HG03139 (cell line): Measurements from ENCODE around the gene THSD7A.
"Not testable (repeated sequence)": the region's sequence is repeated elsewhere in the genome, so short reads cannot be mapped to it uniquely, and the experiment has no call there.

Experiments
- ATAC-seq: cut with Tn5 transposase; IDR thresholded peaks from one replicate; pipeline ENCODE4 v1.9.1; 2021; ENCODE audit not compliant: unreplicated experiment

Gene THSD7A

GRCh38 chr7:11524476-11525397, 307.3 kb downstream of the THSD7A start:
- ATAC-seq, result no peak

GRCh38 chr7:11521964-11522499, 310.0 kb downstream of the THSD7A start:
- ATAC-seq, result not testable (repeated sequence)

DNA sequence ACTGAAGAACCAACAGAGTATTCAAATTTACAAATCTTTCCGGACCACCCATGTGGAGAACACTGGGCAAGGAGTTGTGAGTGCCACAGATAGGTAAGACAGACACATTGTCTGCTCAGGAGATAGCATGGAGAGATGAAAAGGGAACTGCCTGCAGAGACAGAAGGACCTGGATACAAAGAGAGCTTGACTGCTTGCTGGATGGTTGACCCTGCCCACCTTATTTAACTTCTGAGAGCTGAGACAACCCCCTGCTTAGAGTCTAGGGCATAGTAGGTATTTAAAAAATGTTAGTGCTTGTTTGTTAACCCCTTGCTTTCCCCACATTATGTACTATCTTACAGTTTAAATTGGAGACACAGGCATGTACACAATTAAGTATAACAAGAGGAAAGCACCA, 314.1 kb downstream of the THSD7A start:
- ATAC-seq, result no peak

DNA sequence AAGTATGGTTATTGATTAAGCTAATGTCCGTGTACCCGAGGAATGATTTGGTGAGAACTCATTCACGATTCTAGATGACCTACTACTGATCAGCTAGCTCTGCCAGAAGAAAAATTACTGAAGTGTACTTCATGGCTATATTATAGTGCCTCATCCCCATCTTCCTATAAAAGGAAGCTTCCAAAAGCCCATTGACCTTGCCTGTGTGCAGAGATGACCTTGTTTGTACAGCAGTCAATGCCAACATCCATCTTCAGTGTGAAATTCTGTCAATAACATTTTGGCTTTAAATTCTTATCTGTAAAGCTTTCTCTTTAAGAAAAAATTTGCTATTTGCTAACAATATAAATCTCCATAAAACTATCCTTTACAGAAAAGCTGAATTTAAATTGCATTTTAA, 315.7 kb downstream of the THSD7A start:
- no peak for ATAC-seq

DNA sequence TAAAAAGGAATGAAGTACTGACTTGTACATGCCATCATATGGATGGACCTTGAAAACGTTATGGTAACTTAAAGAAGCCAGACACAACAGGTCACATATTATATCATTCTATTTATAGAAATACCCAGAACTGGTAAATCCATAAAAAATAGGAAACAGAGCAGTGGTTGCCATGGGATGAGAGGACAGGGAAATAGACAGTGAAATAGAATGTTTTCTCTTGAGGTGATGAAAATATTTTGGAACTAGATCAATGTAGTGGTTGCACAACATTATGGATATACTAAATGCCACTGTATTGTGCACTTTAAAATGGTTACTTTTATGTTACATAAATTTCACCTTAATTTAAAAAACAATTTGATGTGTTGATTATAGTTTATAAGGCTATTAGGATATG, 318.5 kb downstream of the THSD7A start:
- ATAC-seq, result no peak

DNA sequence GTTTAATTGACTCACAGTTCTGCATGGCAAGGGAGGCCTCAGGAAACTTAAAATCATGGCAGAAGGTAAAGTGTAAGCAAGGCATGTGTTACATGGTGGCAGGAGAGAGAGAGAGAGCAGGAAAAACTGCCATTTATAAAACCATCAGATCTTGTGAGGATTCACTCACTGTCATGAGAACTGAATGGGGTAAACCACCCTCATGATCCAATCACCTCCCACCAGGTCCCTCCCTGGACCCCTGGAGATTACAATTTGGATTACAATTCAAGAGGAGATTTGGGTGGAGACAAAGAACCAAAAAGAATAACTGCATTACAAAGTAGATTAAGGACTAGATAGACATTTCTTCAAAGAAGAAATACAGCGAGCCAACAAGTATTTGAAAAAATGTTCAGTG, 324.1 kb downstream of the THSD7A start:
- no peak for ATAC-seq

DNA sequence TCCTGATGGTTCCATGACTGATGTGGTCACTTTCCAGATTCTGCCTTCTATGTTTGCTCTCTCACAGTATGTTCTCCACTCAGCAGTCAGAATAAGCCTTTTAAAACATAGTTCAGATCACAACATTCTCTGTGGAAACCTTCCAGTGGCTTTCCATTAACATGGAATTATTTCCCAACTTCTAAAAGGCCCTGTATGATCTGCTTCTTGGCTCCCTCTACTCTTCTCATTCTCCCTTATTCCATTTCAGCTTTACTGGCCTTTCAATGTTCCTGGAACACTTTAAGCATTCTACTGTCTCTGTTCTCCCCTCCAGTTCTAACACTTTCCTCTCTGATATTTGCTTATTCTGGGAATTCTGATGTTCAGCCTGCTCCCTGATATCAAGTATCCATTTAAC, 325.6 kb downstream of the THSD7A start:
- no peak for ATAC-seq

DNA sequence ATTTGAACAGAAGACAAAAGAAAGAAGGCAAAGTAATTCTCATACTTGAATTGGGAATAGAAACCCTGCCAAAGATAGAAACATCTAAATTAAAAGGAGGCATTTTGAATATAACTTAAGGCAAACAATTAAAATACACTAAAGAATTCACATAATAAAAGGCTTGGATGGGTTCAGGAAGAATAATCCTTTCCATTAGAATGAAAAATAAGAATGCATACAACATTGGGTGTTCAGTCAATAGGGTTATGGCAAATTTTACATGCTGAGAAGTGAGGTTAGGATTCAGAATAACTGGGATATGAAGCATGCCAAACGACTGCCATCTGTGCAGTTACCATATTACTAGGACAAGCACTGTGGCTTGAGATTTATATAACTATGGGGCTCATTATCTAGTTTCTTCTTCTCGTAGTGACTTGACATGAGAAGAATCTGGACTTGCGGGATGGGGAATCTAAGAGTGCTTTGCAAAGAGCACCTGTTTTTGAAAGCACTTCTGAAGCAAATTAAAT, 326.5 kb downstream of the THSD7A start:
- no peak for ATAC-seq

DNA sequence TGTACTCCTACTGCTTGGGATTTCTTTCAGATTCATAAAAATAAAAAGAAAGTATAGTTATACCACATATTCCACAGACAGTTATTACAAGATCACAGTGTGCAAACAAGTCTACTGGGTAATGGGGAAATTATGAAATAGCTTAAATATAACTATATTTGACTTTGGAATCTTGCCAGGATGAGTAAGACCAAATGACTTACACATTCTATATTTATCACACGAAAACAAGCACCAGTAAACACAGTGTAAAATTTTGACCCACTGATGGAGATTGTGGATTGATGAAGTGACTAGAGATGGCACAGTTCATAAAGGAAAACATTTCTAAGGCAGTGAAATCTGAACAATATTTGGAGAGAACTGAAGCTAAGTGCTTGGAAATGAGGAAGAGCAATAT, 339.7 kb downstream of the THSD7A start:
- ATAC-seq, result no peak

DNA sequence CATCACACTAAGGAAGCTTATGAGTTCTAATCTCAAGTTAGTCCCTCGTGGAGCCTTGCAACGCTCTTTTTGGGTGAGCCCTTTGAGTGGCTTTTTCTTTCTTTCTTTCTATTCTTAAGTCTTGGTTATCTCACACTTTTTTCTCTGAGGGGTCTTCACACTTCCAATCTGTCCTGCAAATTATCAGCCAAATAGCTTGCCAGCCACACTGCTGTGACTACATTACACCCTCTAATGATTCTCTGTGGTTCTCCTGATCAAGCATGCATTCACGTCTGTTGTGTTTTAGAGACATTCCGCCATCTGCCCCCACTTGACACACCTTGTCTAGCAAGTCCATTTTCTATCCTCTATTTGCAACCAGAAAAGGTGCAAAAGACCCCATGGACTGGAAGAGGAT, 340.2 kb downstream of the THSD7A start:
- no peak for ATAC-seq

DNA sequence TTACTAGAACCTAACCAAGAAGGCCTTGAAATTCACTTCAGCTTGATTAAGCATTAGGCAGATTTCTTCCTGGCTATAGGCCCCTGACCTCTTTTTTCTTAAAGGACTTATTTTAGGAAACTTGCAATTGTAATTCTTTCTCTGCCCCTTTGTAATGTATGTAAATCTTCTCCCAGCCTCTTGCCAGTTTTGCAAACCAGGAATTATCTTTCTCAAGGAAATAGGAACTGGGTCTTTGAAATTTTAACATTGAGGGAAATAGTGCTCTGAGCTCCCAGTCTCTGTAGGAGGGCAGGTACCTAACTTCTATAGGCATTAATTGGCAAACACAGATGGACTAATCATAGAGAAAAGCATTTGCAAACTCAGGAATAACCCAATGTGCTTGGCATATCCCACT, 342.7 kb downstream of the THSD7A start:
- no peak for ATAC-seq

DNA sequence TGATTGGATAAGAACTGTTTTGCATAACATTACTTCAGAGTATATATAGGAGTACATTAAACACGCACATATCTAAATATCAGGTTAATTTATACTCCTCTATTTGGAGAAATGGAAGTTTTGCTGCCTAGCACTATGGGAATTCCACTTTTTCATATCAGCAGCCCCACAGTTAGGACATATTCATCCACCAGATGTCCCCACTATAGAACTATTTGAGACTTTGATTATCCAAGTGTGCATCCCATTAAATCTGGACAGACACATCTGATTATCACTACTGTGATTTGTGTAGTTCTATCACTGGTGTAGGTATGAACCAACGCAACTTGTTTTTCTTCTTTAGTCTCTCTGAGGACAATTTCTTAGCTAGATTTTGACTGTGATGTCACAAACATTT, 345.7 kb downstream of the THSD7A start:
- no peak for ATAC-seq

- no peak for ATAC-seq
These were observed 346.4 kb downstream of the THSD7A start for GRCh38 chr7:11485636-11486035.

DNA sequence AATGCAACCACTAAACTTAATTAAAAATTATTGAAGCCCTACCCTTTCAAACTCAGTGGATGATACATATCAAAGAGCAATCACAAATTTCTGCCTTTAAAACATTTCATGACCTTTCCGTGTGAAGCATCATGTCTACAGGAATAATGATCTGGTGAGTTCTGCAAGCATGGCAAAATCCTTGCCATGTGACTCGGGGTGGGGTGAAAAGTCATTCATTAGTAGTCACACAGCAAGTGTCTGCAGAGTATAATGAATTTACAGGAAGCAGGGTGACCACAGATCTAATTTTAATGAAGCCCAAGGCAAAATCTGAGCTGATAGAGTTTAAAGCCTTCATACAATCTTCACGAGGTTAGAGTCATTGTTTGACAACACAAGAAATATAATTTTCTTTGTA, 351.9 kb downstream of the THSD7A start:
- ATAC-seq, result no peak

- no peak for ATAC-seq
These were observed 353.1 kb downstream of the THSD7A start for GRCh38 chr7:11478882-11479281.

GRCh38 chr7:11478426-11478825, 353.6 kb downstream of the THSD7A start:
- no peak for ATAC-seq

DNA sequence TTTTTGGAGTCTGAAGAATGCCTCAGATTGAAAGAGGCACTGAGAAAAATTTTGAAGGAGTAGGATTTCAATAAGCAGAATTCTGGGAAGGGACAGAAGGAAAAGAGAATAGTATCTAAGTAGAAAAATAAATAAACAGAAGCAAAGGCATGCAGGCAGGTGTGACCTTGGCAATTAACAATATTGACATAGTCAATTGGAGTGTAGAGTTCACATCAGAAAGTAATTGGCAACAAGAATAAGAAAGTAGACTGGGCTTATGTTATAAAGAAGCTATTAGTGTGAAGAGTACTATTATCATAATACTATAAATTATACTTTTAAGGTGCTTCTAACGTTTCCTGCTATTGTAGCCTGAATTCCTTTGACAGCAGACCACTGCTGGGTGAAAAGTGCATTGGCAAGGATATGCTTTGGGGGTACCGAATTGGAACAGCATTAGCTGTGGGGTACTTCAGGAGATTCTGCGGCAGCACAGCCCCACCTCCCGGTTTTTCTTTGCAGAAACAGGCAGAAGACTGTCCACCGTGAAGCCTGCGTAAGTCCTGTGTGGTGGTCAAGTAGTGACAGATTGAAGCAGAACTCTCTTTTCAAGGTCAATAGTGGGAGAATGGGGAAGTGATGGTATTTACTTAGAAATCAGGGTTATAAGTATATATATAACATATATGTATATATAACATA, 357.0 kb downstream of the THSD7A start:
- ATAC-seq, result no peak

- ATAC-seq, result no peak
These were observed 358.1 kb downstream of the THSD7A start for GRCh38 chr7:11473807-11474424.

DNA sequence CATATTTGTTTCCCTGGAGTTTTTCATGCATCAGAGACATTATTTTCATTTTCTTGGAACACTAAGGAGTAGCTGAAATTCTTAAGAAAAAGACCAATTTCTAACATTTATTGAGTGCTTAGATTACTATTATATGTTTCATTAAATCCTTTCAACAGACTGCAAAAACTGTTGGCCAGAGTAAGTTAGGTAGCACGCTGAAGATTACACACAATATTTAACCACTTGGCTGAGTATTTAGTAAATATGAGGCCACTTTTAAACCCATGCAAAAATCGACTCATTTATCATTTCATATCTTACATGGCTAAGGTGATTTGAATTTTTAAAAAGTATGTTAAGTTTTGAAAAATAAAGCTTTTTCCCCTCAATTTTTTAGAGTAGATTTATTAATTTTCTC, 358.8 kb downstream of the THSD7A start:
- no peak for ATAC-seq

GRCh38 chr7:11472646-11473045, 359.4 kb downstream of the THSD7A start:
- ATAC-seq, result no peak

DNA sequence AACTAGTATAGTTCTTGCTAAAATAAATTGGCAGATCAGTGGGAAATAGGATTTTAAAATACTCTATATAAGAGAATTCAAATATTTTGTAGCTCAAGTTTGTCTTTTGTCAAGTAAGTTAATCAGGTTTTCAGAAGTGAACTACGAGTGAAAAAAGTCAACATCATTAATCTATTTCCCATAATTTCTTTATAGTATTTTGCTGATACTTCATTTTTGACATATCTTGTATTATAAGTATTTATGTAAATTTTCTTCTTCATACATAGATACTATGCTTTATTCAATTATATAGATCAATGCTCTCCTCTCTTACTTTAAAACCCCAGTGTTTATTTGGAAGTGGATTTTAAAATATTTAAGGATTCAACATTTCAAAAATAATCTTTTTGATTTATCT, 360.7 kb downstream of the THSD7A start:
- ATAC-seq, result no peak
